ENCODE data around the gene ACOXL. TPM values are rescaled to one million over a fixed set of nuclear protein-coding genes. Genes with fewer than 3 reads are reported as not detected.
"Not testable (repeated sequence)": the region's sequence is repeated elsewhere in the genome, so short reads cannot be mapped to it uniquely, and the experiment has no call there.

The ACOXL gene
- total RNA-seq, 4 donors from 2014 or later: 1.2 to 10.6 (median 2.1) TPM

GRCh38 chr2:110960954-110961353 is 228.6 kb downstream of the ACOXL start:
- 49 to 57% methylated on average over 2 of the region's 2 CpGs for WGBS, 2 donors
- no peaks in the 10 kb centered on the region for H3K9me3 ChIP-seq
- no peaks in the 10 kb centered on the region for H3K27me3 ChIP-seq
- no peaks in the 10 kb centered on the region for H3K36me3 ChIP-seq
- H3K27ac ChIP-seq: peak overlapping the region; percentile 8 to 17 (median 14)
- H3K4me1 ChIP-seq: peaks cover 3 to 9% of the 10 kb centered on the region in 2 donors
- no peak overlapping the region for H3K4me3 ChIP-seq (replicated peaks in 1 of 3)
- TF ChIP-seq CTCF (IDR thresholded peaks at IDR 0.05) (no peak), POLR2A (IDR thresholded peaks at IDR 0.05) (no peak)
- intact Hi-C loops (cut with DNase I): no loop called here
- peak in 1 of 2 donors; percentile 21 for DNase-seq

GRCh38 chr2:110961643-110962042 is 229.3 kb downstream of the ACOXL start:
- WGBS, 2 donors: 94 to 95% methylated on average over 3 of the region's 3 CpGs
- peak overlapping the region in 2 of 3 donors; percentile 8 to 14 for H3K27ac ChIP-seq
- H3K9me3 ChIP-seq; DNase-seq; intact Hi-C loops (cut with DNase I); H3K27me3 ChIP-seq; H3K4me3 ChIP-seq (replicated peaks in 1 of 3); H3K4me1 ChIP-seq; H3K36me3 ChIP-seq: not testable (repeated sequence)

- no peak overlapping the region for H3K27ac ChIP-seq
- no peak for DNase-seq
- H3K9me3 ChIP-seq: no peaks in the 10 kb centered on the region
- WGBS, 2 donors: 83 to 86% methylated on average over 2 of the region's 2 CpGs
- no peaks in the 10 kb centered on the region for H3K36me3 ChIP-seq
- H3K27me3 ChIP-seq: no peaks in the 10 kb centered on the region
- no peak overlapping the region for H3K4me3 ChIP-seq (replicated peaks in 1 of 3)
- TF ChIP-seq POLR2A (IDR thresholded peaks at IDR 0.05) (no peak), CTCF (IDR thresholded peaks at IDR 0.05) (no peak)
- intact Hi-C loops (cut with DNase I): no loop called here
- H3K4me1 ChIP-seq: no peaks in the 10 kb centered on the region
Observed at GRCh38 chr2:110969696-110970095, 237.3 kb downstream of the ACOXL start.

- DNase-seq: no peak
- Histone ChIP-seq H3K27me3 (no peaks in the 10 kb centered on the region), H3K4me1 (no peaks in the 10 kb centered on the region), H3K9me3 (no peaks in the 10 kb centered on the region), H3K27ac (no peak overlapping the region), H3K36me3 (no peaks in the 10 kb centered on the region), H3K4me3 (replicated peaks in 1 of 3) (no peak overlapping the region)
- WGBS, 2 donors: 90 to 95% methylated on average over 2 of the region's 2 CpGs
- TF ChIP-seq CTCF (IDR thresholded peaks at IDR 0.05) (no peak), POLR2A (IDR thresholded peaks at IDR 0.05) (no peak)
- intact Hi-C loops (cut with DNase I): no loop called here
Observed at GRCh38 chr2:110970201-110970600, 237.8 kb downstream of the ACOXL start.

GRCh38 chr2:110971811-110972210 is 239.4 kb downstream of the ACOXL start:
- Histone ChIP-seq H3K27ac (no peak overlapping the region), H3K27me3 (no peaks in the 10 kb centered on the region), H3K4me3 (replicated peaks in 1 of 3) (no peak overlapping the region), H3K36me3 (no peaks in the 10 kb centered on the region), H3K4me1 (peaks cover 0 to 4% of the 10 kb centered on the region in 2 donors), H3K9me3 (no peaks in the 10 kb centered on the region)
- DNase-seq: no peak
- WGBS, 2 donors: 80 to 81% methylated on average over 2 of the region's 2 CpGs
- intact Hi-C loops (cut with DNase I): no loop called here
- no peak for TF ChIP-seq POLR2A (IDR thresholded peaks at IDR 0.05)
- TF ChIP-seq CTCF (IDR thresholded peaks at IDR 0.05): no peak

- DNase-seq: no peak
- Histone ChIP-seq H3K36me3 (no peaks in the 10 kb centered on the region), H3K27ac (no peak overlapping the region), H3K4me3 (replicated peaks in 1 of 3) (no peak overlapping the region), H3K27me3 (no peaks in the 10 kb centered on the region), H3K9me3 (no peaks in the 10 kb centered on the region), H3K4me1 (peaks cover 0 to 7% of the 10 kb centered on the region in 2 donors)
- TF ChIP-seq POLR2A (IDR thresholded peaks at IDR 0.05) (no peak), CTCF (IDR thresholded peaks at IDR 0.05) (no peak)
- intact Hi-C loops (cut with DNase I): no loop called here
- 55 to 91% methylated on average over 2 of the region's 2 CpGs for WGBS, 2 donors
Observed at GRCh38 chr2:110973262-110973661, 240.9 kb downstream of the ACOXL start.
